Measurements from ENCODE around the gene CNN2. TPM values are rescaled to one million over a fixed set of nuclear protein-coding genes. Genes with fewer than 3 reads are reported as not detected.

The CNN2 gene
- total RNA-seq, 4 donors from 2014 or later, result 39.2 to 57.6 (median 48.2) TPM

GRCh38 chr19:1066748-1067340, 40.4 kb downstream of the CNN2 start, which contains the start of gene ARHGAP45:
Gene ARHGAP45, plus strand, starts transcription at chr19:1067167. Its CDS starts 239 bp downstream, at chr19:1067406.
- no peaks in the 10 kb centered on the region for H3K9me3 ChIP-seq
- DNase-seq, result peak; percentile 70
- in situ Hi-C loops (cut with MboI; ENCODE audit: low pct_ligation_motif_present in 1 of 4, low pct_unique_long_range_greater_than_20kb in 1 of 4, low sequenced_read_pairs in 3 of 4), result no loop called here

GRCh38 chr19:1067341-1067957, 41.0 kb downstream of the CNN2 start:
- peak overlapping the region; percentile 73 to 88 (median 79) for H3K27ac ChIP-seq
- peaks cover 61% of the 10 kb centered on the region for H3K27me3 ChIP-seq

More at GRCh38 chr19:1066748-1067340, 40.4 kb downstream of the CNN2 start, which contains the start of gene ARHGAP45:
- H3K27ac ChIP-seq, result peak within 1 kb of the TSS; percentile 73 to 88 (median 79)
- intact Hi-C loops (cut with DNase I; ENCODE audit: low total_unique reads), result no loop called here
- H3K27me3 ChIP-seq, result peaks cover 55% of the 10 kb centered on the region
- no peaks in the 10 kb centered on the region for H3K36me3 ChIP-seq
- H3K4me1 ChIP-seq, result peaks cover 34 to 62% (median 57%) of the 10 kb centered on the region in 4 donors
- 8% methylated on average over 23 of the region's 61 CpGs; no CpG with 5 or more reads in 1 of the 2 donors for WGBS, 2 donors (ENCODE audit: low coverage in 1 of 2)
- peak within 1 kb of the TSS; percentile 24 to 51 (median 38) for H3K4me3 ChIP-seq
- TF ChIP-seq CTCF (IDR thresholded peaks at IDR 0.05) (no peak), EP300 (IDR thresholded peaks at IDR 0.05; ENCODE audit: low read depth) (no peak)

GRCh38 chr19:1068009-1069001, 41.9 kb downstream of the CNN2 start:
- H3K27ac ChIP-seq, result peak overlapping the region; percentile 73 to 88 (median 79)
- H3K4me3 ChIP-seq, result peak overlapping the region in 3 of 4 donors; percentile 13 to 51 (median 41)
- no peaks in the 10 kb centered on the region for H3K9me3 ChIP-seq
- intact Hi-C loops (cut with DNase I; ENCODE audit: low total_unique reads), result no loop called here
- TF ChIP-seq CTCF (IDR thresholded peaks at IDR 0.05), result no peak
- in situ Hi-C loops (cut with MboI; ENCODE audit: low pct_ligation_motif_present in 1 of 4, low pct_unique_long_range_greater_than_20kb in 1 of 4, low sequenced_read_pairs in 3 of 4), result no loop called here
- peak; percentile 66 for DNase-seq
- H3K27me3 ChIP-seq, result peaks cover 69% of the 10 kb centered on the region
- 49 to 75% methylated on average over 1 to 44 of the region's 45 CpGs for WGBS, 2 donors (ENCODE audit: low coverage in 1 of 2)
- H3K4me1 ChIP-seq, result peaks cover 34 to 62% (median 59%) of the 10 kb centered on the region in 4 donors
- no peaks in the 10 kb centered on the region for H3K36me3 ChIP-seq

More at GRCh38 chr19:1067341-1067957, 41.0 kb downstream of the CNN2 start:
- TF ChIP-seq POLR2A (IDR thresholded peaks at IDR 0.05) (no peak), CTCF (IDR thresholded peaks at IDR 0.05) (no peak), POLR2AphosphoS5 (IDR thresholded peaks at IDR 0.05) (no peak), EP300 (IDR thresholded peaks at IDR 0.05; ENCODE audit: low read depth) (no peak)
- in situ Hi-C loops (cut with MboI; ENCODE audit: low pct_ligation_motif_present in 1 of 4, low pct_unique_long_range_greater_than_20kb in 1 of 4, low sequenced_read_pairs in 3 of 4) (no loop called here), intact Hi-C loops (cut with DNase I; ENCODE audit: low total_unique reads) (no loop called here)
- WGBS, 2 donors (ENCODE audit: low coverage in 1 of 2), result 7% methylated on average over 18 of the region's 38 CpGs; no CpG with 5 or more reads in 1 of the 2 donors
- Histone ChIP-seq H3K9me3 (no peaks in the 10 kb centered on the region), H3K36me3 (no peaks in the 10 kb centered on the region), H3K4me3 (peak overlapping the region; percentile 24 to 51 (median 38)), H3K4me1 (peaks cover 34 to 62% (median 59%) of the 10 kb centered on the region in 4 donors)
- peak; percentile 34 for DNase-seq

All from transverse colon (tissue), 4 donors.